Activated CD8-positive, alpha-beta memory T cell treated with anti-CD3 and anti-CD28 coated beads, Interleukin-2, amount 50 U/mL, for 24 hours (primary cell): ENCODE results near the gene SLX9.

Experiments
- DNase-seq: peaks from one replicate; pipeline ENCODE4 v3.0.0-alpha.2; 2020; ENCODE audit errors: extremely low read depth

Gene SLX9

GRCh38 chr21:45003331-45004058, 63.7 kb downstream of the SLX9 start:
- DNase-seq, result no peak

- DNase-seq, result no peak
Measured at GRCh38 chr21:45004059-45004422, 64.2 kb downstream of the SLX9 start.

- no peak for DNase-seq
Measured at GRCh38 chr21:45004481-45005247, 64.8 kb downstream of the SLX9 start.

GRCh38 chr21:45006536-45007095, 66.8 kb downstream of the SLX9 start:
- DNase-seq, result no peak

- no peak for DNase-seq
Measured at GRCh38 chr21:45009616-45010015, 69.8 kb downstream of the SLX9 start.

- DNase-seq, result no peak
Measured at GRCh38 chr21:45010096-45010495, 70.3 kb downstream of the SLX9 start.

GRCh38 chr21:45010860-45011259, 71.0 kb downstream of the SLX9 start:
- no peak for DNase-seq

- no peak for DNase-seq
Measured at GRCh38 chr21:45011426-45011825, 71.6 kb downstream of the SLX9 start.

- DNase-seq, result no peak
Measured at GRCh38 chr21:45011911-45012661, 72.3 kb downstream of the SLX9 start.

- DNase-seq, result no peak
Measured at GRCh38 chr21:45012662-45013259, 72.9 kb downstream of the SLX9 start.

- DNase-seq, result no peak
Measured at GRCh38 chr21:45013260-45013841, 73.5 kb downstream of the SLX9 start.

GRCh38 chr21:45014747-45015468, 75.1 kb downstream of the SLX9 start:
- no peak for DNase-seq

- no peak for DNase-seq
Measured at GRCh38 chr21:45015469-45015860, 75.6 kb downstream of the SLX9 start.

GRCh38 chr21:45016031-45016405, 76.2 kb downstream of the SLX9 start:
- DNase-seq, result no peak

- DNase-seq, result no peak
Measured at GRCh38 chr21:45016406-45017038, 76.7 kb downstream of the SLX9 start.

GRCh38 chr21:45017039-45017960, 77.5 kb downstream of the SLX9 start:
- DNase-seq, result no peak

GRCh38 chr21:45018131-45019075, 78.6 kb downstream of the SLX9 start:
- DNase-seq, result no peak
